HG02852 (cell line): ENCODE results near the gene TRPT1.
A peak's percentile ranks its signal among the peaks of the same experiment; 100 is the strongest.

ENCODE experiments used
- ATAC-seq: cut with Tn5 transposase; IDR thresholded peaks from one replicate; pipeline ENCODE4 v1.9.1; 2021; ENCODE audit warnings: mild to moderate bottlenecking, moderate library complexity; ENCODE audit not compliant: unreplicated experiment

TRPT1 gene

DNA sequence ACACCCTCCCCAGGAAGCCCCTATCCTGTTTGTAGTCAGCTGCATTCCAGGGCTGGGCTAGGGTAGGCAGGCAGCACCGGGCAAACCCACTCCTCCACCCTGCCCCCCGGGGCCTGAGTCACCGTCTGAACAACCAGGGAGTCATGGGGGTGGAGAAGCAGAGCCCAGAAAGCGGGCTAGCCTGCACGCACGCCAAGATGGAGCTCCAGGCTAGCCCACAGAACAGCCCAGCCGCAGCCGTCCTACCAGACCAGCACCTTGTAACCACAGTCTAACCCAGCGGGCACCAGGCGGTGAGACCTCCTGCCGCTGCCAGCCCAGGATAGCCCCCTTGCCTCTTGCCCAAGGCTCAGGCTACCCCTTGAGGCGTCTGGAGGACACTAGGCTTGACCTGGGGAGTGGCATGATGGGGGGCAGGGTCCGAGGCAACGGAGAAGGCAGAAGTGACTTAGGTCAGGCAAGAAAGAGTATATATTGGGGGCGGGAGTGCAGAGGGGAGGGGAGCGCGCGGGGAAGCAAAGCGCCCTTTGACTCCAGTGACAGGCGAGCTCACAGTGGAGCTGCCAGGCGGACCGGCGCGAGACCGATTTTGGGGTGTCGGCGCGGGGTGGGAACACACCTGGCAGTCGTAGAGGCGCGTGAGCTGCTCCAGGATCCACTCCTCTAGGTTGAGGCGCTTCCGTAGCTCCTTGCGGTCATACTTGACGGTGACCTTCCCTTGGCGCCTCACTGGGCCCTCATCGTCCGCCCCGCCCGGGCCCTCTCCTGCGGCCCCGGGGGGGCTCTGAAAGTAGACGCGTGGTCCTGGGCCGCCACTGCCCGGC is 20.0 kb upstream of the TRPT1 start:
- no peak for ATAC-seq

DNA sequence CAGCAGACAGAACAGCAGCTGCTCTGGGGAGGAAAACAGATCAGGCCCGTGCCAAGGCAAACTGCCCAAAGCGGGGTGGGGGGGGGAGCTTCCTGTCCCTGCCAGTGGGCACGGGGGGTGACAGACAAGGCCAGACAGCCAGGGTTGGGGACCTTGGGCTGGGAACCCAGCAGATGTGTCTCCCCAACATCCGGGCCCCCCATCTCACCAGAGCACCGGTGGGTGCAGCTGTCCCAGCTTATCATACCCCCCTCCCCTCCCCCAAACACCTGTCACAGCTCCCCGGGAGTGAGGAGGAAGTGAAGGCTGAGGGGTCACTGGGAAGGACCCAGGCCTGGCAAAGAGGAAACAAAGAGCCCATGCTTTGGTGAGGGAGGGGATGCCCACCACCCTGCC is 19.4 kb upstream of the TRPT1 start:
- ATAC-seq, result no peak

DNA sequence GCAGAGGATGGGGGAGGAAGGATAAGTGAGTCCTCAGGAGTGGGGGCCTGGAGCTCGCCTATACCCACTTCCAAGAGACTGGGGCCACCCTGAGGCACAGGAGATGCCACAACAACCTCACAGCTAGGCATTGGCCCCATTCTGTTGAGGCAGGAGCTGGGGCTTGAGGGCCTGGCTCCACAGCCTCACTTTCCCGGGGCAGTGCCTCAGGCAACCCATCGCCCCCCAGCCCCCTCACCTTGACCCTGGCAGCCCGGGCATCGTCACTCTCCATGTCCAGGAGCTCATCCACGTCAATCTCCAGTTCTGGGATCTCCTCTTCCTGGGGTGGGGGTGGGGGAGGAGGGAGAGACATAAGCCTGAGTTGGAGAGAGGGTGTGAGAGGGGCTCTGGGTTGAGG is 19.0 kb upstream of the TRPT1 start:
- ATAC-seq, result no peak

DNA sequence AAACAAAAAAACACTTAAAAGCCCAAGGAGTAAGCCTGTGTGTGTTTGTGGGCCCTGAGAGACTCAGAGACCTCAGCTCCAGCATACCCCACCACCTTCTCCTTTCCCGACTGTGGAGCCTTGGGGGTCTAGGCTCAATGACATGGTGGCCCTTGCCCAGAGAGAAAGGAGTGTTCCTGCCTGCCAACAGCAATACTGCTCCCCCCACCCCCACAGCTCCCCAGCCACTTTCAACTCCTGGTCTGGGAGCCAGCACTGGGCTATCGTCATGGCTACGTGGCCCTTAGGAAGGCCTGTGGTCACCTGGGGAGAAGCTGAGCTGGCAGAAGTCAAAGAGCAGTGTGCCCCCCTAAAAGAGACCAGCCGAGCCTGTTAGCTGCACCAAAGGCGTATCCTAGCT is 18.1 kb upstream of the TRPT1 start:
- no peak for ATAC-seq

DNA sequence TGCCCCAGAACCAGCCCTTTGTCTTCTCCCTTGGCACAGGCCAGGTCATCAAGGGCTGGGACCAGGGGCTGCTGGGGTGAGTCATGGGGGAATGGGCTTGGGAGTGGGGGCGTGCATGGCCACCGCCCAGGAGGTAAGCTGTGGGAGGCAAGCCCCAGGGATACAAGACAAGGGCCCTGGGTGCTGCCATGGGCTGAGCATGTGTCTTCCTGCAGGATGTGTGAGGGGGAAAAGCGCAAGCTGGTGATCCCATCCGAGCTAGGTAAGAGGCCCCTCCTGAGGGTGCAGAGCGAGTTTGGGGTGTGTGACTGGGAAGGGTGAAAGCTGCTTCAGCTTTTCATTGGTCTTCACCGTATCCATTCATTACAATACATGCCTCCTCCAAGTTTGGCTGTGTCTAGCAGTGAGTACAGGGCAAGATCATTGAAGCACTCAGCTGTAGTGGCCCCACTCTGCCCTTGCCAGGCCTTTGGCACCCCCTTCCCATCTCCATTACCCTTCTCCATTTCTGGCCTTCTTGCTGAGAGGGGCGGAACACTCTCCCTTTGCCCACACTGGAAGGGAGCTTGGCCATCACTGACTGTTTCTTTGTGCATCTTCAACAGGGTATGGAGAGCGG is 17.4 kb upstream of the TRPT1 start:
- ATAC-seq, result no peak

DNA sequence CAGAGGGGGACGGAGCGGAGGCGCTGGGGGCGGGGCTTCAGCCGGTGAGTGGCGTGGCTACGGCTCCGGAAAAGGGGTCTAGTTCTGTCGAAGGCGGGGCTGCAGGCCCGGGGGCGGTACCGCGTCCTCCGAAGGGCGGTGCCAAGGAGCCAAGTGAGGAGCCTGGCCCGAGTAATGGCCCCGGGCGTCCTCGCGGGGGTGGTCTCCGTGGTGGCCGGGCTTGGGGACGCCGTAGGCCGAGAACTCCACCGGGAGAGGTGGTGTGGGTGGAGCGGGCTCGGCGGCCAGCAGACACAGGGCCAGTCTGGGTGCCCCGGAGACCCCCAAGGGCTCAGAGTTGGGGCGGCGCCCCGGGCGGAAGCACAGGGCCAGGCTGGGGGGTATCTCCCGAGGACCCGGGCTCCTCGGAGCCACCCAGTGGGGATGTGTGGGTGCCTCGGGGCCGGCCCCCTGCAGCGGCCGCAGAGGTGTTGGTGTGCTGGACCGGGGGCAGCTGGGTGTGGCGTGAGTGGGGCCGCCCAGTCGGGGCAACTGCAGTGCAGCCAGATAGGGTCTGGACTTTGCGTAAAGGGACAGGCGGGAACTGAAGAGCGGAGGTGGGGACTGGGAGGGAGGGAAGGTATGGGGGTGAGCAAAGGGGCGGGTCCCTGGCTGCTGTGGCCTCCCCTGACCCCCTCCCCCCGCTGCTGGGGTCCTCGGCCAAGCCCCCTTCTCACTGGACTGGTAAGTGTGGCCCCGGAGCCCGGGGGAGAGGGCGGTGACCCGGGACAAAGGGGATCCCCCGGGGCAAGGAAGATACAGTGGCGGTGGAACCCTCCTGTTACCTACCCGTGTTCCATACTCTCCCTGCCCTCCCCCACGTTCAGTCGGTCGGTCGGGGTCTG is 15.7 kb upstream of the TRPT1 start:
- ATAC-seq, result peak; percentile 58

DNA sequence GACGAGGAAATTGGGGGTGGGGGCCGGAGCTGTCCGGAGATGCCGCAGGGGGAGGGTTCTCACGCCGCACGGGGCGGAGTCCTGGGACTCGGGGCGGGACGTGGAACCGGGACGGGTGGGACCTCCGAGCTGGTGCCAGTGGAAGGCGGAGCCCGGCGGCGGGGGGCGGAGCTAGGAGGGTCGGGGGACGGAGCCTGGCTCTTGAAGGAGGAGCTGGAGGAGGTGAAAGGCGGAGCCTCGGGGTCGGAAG is 15.2 kb upstream of the TRPT1 start:
- ATAC-seq, result peak; percentile 62

DNA sequence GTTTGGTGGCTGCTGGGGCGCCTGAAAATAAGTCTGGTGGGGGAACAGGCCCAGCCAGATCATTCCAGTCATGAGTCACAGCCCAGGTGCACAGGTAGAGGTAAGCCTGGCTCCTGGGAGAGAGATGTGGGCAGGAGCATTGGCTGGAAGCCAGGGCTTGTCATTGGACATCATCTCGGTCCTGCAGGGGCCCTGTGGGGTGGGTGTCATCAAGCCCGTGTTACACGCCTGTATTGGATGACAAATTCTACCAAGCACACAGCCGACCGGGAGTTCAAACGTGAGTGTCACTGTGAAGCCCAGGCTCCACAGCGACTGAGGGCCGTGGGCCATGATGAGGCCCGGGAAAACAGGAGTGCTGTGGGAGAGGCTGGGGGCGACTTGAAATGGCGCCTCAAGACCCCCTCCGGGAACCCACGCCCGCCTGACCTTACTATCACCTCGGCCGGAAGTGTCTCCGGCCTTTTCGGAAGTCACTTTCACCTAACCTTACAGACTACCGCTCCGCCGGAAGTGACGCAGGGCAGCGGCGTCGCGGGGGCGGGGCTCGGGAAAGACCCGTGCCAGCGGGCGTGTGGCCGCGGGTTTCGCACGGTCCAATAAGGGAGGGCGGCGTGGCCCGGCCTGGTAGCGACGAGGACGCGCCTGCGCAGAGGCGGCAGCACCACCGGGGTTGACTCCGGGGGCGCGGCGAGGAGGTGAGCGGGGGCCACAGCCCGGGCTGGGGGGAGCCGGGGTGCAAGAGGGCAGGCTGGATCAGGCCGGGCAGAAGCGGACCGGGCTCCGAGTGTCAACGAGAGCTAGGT is 14.7 kb upstream of the TRPT1 start, which contains the start of gene FKBP2:
TSS of gene FKBP2 (plus strand) at position 661 of the 806 bp plus-strand sequence. CDS start 1,293 bp downstream, outside the sequence.
- peak; percentile 51 for ATAC-seq

DNA sequence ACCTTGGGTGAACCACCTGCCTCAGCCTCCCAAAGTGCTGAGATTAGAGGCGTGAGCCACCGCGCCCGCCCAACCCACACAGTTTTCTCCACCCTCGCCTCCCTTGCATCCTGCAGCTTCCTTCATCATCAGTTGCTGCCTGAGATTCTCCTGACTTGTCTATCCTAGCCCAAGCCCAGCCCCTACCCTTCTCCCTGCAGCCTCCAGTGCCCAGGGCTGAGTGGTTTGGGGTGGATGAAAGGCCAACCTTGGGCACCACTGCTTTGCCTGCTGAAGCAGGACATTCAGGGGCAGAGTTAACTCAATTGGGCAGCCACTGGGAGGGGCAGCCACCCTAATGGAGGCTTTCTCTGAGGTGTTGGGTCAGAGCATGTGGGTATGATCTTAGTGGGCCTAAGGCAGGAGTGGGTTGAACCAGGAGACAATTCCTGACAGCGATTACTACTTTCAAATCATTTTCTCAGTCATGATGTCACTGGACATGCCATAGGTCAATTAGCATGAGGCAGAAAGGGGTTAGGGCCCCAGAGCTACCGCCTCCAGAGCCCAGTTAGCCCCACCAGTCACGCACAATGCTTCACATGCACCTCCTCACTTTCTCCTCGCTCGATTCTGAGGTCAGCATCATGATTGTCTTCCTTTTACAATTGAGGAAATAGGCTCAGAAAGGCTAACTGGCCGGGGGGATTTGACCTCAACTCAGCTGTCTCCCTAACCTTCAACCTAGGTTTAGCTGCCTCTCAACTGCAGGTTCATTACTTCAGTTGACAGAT is 13.9 kb upstream of the TRPT1 start:
- ATAC-seq, result no peak

DNA sequence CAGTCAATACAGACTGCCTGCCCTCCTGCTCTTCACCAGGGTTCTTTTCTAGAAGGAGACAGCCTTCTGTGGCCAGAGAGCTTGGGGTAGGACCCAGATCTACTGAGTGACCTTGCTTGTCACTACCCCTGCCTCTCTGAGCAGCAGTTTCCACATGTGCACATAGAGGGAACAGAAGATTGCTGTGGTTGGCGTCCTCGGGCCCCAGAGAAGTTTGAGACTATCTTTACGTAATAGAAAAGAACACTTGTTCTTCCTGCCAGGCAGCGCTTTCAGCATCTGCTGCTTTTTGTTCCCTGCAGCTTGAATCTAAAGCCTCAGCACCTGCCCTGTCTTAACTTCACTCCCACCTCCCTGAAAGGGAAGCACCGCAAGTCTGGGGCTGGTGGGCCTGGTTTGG is 13.0 kb upstream of the TRPT1 start:
- no peak for ATAC-seq

DNA sequence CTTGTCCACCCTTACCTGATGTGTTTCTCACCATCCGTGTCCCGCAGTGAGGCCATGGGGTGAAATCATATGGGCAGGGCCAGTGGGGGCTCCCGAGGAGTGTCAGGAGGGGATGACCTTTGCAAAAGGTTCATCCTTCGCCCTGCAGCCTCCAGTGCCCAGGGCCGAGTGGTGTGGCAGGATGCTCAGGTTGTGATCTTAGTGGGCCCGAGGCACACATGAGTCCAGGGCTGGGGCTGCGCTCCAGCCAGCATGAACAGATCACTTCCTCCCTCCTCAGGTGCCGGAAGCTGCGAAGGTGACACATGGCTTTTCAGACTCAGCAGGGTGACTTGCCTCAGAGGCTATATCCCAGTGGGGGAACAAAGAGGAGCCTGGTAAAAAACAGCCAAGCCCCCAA is 12.1 kb upstream of the TRPT1 start:
- no peak for ATAC-seq

DNA sequence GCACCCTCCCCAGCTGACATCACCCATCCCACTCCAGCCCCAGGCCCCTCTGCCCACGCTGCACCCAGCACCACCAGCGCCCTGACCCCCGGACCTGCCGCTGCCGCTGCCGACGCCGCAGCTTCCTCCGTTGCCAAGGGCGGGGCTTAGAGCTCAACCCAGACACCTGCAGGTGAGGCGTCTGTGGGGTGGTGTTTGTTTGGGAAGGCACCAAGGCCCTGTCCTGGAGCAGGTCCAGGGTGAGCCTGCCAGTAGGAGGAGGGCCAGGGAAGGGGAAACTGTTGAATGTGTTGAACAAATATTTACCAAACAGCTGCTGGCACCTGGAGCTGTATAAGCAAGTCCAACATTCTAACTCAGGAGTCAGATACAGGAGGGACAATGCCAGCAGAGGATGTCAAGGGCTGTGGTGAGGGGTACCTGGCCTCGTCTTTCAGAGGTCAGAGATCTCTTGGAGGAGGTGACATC is 11.5 kb upstream of the TRPT1 start:
- no peak for ATAC-seq

DNA sequence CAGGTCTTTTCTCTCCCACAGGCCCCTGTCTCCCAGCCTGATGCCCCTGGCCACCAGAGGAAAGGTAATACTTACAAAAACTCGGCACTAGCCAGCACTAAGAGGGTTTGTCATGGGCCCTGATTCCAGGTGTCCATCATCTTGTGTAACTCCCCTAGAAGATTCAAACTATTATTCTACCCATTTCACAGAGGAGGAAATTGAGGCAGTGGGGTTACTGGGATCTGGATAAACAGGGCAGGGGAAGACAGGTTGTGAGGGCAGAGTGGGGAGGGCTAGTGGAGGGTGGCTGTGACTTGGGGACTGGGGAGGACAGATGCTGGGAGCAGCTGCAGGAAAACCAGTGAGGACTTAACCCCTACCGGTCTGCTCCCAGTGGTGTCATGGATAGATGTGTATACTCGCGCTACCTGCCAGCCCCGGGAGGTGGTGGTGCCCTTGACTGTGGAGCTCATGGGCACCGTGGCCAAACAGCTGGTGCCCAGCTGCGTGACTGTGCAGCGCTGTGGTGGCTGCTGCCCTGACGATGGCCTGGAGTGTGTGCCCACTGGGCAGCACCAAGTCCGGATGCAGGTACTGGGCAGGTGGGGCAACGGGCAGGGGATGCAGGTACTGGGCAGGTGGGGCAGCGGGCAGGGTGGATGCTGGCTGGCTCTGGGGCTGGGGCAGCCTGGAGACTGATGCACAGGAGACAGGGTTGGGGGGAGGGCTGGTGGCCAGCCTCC is 9.6 kb upstream of the TRPT1 start:
- ATAC-seq, result no peak

DNA sequence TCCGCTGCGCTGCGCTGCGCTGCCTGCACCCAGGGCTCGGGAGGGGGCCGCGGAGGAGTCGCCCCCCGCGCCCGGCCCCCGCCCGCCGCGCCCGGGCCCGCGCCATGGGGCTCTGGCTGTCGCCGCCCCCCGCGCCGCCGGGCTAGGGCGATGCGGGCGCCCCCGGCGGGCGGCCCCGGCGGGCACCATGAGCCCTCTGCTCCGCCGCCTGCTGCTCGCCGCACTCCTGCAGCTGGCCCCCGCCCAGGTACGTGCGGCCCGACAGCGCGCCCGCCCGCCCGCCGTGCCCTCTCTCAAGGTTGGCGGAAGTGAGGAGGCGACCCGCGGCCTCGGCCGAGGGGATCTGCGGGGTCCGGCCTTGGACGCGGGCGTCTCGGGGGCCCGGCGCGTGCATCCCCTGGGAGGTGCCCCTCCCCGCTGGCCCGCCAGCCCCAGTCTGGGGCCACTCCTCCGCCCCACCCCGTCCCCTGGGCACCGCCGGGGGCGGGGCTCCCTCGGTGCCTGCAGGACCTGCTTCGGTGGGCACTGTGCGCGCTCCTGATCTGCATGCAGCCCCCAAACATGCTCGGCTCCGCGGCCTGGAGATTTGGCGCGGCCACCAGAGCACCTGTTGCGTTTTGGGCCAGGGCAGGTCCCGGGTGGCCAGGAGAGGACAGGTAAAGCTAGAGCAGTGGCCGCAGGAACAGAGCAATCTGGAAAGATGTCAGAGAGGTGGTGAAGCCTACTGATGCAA is 8.8 kb upstream of the TRPT1 start:
- peak; percentile 24 for ATAC-seq

DNA sequence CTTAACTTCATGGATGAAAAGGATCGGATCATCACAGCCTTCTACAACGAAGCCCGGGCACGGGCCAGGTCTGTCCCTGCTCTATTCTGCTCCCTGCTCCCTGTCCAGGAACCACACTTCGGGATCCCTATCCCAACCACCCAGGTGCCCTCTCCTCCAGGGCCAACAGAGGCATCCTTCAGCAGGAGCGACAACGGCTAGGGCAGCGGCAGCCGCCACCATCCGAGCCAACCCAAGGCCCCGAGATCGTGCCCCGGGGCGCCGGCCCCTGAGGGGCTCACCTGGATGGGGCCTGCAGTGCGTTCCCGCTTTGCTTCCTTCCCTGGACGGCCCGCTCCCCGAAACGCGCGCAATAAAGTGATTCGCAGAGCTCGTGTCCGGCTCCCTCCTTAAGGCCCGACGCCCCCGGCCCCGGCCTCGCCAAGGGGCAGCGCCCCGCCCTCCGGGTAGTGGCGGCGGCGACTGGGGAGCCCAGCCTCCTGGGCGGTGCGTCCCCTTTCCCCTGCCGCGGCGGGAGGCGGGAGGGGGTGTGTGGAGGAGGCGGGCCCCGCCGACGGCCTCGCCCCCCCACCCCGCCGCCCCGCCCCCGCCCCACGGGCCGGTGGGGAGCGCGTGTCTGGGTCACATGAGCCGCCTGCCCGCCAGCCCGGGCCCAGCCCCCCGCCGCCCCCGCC is 8.1 kb upstream of the TRPT1 start, which contains the start of gene VEGFB:
TSS of gene VEGFB (plus strand) at position 672 of the 674 bp plus-strand sequence. CDS start 250 bp downstream, outside the sequence.
- peak; percentile 32 for ATAC-seq

DNA sequence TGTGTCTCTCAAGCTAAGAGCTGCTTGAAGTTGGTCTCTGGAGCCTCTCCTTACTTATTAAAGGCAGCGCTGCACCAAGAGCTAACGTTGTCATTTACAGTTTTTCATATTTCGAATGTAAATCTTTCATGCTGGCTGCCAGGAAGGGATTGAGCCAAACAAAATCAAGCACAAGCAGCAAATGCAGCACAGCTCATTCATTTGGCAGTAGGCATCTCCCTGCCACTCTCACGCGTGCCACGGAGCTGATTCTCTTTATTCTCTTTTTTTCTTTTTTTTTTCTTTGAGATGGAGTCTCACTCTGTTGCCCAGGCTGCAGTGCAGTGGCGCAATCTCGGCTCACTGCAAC is 7.0 kb upstream of the TRPT1 start:
- ATAC-seq, result no peak

DNA sequence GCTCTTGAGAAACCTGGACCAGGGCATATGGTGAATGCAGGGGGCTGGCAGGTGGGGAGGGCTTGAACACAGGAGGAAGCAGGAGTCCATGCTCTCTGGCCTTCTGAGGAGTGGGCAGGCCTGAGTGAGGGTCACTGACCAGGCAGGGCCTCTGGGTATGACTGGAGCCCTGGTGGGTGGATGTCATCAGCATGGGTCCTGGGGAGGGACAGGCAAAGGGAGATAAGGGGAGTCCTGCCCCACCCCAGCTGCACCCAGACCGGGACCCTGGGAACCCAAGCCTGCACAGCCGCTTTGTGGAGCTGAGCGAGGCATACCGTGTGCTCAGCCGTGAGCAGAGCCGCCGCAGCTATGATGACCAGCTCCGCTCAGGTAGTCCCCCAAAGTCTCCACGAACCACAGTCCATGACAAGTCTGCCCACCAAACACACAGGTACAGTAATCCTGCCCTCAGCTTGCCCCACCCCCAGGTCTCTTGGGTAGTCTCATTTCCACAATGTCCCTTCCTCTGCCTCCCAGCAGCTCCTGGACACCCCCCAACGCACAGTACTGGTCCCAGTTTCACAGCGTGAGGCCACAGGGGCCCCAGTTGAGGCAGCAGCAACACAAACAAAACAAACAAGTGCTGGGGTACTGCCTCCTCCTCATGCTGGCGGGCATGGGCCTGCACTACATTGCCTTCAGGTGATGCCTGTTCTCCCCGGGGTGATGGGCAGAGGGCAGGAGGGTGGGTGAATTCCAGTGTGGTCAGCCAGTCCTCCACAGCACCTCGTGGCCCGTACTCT is 6.4 kb upstream of the TRPT1 start:
- ATAC-seq, result no peak
